T-helper 1 cell (primary cell): ENCODE data around the gene SWT1.
"Not testable (repeated sequence)": the region's sequence is repeated elsewhere in the genome, so short reads cannot be mapped to it uniquely, and the experiment has no call there.

Experiments used
- DNase-seq, 5 donors: peaks; one replicate each; pipeline ENCODE4 v3.0.0-alpha.2; 2012 to 2020

The SWT1 gene

DNA sequence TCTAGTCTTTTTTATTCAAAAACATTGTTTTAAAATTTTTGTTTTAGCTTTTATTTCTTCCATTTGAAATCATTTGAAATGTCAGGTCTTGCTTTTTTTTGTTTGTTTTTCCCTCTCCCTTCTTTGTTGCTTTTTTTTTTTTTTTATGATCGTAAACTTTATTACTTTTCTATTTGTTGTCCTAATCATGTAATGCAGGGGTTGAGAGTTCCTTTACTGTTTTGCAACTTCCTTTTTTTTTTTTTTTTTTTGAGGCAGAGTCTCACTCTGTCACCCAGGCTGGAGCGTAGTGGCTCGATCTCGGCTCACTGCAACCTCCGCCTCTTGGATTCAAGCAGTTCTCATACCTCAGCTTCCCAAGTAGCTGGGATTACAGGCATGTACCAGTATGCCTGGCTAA, 135.3 kb downstream of the SWT1 start:
- no peak for DNase-seq

DNA sequence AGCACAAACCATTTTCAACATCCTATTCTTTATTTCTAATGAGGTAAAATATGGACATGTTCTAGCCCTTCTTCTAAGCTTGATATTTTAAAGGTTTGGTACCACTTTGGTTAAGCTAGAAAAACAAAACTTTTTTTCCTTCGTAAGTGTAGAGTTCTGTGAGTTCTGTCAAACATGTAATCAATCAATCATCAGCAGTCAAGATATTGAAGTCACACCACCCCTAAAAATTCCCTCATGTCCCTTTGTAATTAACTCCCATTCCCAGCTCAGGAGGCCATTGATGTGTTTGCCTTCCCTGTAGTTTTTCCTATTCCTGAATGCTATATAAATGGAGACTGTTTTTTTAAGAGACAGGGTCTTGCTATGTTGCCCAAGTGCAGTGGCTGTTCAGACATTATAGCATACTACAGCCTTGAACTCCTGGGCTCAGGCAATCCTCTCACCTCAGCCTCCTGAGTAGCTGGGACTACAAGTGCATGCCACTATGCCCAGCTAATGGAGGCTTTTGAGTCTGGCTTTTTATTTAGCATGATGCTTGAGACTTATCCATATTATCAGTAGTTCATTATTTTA, 137.1 kb downstream of the SWT1 start:
- no peak for DNase-seq

DNA sequence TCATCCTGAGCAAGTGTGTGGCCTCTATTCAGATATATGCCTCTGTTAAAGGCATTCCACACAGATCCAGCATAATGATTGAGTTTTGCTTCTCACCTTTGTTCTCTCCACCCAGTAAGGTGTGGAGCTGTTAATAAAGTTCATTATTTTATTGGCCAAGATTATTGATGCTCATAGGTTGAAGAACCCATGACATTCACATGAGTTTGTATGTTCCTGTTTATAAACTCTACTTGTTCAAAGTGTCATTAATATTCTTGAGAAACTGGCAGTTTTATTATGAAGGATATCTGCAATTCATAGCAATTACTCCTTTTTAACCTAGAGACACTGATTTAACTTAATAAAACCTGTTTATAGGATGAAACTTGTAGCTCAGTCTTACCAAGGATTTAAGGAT, 138.1 kb downstream of the SWT1 start:
- no peak for DNase-seq

DNA sequence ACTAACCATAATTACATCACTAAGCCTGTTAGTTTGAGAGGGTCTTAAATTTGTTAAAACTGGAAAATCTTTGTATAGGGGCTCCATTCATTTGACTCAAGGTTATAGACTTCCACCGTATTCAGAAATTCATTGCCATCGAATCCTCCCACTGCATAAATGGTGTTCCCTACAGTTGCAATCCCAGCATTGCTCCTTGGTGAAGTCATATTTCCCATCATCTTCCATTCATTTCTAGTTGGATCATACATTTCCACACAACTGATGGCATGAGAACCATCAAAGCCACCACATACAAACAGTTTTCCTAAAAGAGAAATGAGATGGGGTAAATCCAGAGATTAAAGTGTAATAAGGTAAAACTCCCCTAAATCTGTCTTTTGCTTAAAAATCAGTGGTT, 141.0 kb downstream of the SWT1 start:
- DNase-seq = no peak

DNA sequence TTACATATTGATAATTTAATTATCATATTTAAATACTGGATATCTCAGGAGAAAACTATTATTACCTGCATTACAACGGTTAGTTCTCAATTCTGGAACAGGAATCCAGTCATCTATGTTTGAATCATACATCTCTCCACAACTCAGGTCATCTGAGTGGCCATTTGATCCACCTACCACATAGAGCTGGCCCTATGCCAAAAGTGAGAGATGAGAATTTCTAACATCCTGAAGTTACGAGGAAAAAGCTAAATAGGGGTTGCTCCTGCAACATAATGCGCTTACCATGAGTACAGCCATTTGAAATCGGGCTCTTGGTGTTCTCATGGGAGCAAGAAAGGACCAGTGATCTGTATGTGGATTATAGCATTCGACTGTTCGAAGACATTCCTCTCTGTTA, 143.2 kb downstream of the SWT1 start:
- DNase-seq = no peak

DNA sequence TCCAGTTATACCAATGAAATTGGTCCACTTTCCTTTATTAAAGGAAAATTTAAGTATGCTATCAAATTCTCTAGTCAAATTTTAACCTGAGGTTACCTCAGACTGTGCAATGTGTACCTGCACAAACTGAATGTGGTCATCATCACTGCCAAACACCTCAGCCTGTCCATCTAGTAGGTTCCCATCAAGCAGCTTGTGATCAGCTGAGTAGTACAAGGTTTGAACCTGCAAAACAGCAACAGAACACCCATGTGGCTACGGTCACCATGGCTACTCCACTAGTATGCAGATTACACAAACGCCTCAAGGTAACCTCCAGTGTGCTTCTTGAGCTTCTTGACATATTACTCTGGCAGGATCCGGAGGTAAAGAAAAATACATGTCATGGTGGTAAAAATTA, 148.5 kb downstream of the SWT1 start:
- no peak for DNase-seq

DNA sequence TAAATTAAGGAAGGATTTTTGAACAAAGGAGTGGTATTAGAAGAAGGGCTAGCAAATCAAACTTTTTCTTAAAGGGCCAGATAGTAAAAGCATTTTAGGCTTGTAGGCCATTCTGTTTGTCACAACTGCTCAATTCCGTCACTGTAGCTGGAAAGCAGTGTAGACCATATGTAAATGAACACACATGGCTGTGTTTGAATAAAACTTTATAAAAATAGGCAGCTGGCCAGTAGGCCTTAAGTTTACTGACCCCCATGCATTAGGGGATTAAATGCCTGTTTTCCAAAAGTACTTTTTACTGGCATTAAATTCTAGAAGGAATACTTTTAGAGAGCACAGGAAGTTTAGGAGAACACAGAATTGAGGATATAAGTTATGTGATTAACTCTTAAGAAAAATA, 151.2 kb downstream of the SWT1 start:
- no peak for DNase-seq

DNA sequence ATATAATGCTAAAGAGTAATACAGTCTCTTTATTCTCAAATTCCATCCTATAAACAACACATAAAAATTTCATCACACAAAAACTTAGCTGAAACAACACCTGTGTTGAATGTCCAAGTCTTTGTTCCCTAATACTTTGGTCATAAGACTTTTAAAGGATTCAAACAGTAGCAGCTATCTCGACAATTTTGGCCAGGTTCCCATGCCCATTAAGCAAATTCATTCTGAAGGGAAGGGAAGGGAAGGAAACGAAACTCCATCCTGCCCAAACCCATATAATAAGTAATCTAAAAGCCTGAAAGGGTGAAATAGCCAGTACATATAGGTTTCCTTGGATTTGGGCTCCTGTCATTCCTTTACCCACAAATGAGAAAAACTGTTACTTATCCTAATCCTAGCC, 152.6 kb downstream of the SWT1 start:
- no peak for DNase-seq

DNA sequence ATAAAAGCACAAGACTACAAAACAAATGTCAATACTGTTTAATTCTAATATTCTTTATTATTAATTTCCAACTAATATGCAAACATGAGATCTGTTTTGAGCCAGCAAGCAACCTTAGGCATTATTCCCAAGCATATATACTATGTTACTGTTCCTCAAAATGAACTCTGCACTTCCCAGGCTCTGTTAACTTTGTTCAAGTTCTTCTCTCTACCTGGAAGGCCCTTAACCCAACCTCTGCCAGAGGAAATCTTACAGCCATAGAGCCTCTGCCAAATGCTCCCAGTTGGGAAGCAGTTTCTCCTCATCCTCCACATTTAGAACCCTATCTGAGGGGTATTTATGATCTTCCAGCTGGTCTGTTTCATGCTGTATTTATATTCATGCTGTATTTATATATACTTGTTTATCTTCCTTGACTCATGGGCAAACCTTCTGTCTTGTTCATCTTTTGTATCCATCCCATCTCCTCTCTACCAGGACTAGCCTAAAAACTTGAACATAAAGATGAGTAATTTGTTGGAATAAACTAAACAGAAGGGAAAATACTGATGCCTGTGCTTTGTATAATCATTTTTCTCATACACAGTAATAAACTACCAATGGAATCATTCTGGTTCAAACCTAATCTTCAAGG, 154.7 kb downstream of the SWT1 start:
- DNase-seq = no peak

DNA sequence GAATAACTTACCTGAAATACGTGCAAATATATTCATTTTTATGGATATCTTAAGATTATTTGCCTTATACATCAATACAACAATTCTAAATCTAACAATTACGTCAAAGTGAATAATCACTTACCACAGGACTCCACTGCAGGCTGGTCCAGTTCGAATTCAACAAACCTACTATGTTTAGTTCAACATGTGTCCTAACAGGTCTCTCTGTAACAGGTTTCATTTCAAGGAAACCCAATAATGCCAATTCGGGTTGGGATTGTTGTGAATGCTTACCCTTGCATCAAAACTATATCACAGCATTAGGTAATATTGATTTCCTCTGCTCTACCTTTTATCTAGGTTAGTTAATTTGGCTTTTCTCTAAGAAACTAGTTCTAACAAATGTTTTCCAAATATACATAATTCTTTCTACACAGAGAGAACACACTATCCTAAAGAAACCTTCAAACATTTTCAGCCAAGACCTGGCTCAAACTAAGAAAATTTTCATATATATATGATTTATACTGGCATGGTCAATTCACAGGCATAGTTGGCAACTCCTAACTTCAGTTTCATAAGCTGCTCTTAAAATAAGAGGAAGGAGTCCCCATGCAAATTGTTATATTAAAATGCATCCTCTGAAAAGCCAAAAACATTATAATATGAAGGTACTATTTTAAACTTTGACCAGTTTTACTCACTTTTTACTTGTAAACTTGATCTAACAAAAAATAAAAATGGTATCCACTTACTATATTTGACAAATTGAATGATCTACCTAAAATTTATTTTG, 155.6 kb downstream of the SWT1 start:
- no peak for DNase-seq

DNA sequence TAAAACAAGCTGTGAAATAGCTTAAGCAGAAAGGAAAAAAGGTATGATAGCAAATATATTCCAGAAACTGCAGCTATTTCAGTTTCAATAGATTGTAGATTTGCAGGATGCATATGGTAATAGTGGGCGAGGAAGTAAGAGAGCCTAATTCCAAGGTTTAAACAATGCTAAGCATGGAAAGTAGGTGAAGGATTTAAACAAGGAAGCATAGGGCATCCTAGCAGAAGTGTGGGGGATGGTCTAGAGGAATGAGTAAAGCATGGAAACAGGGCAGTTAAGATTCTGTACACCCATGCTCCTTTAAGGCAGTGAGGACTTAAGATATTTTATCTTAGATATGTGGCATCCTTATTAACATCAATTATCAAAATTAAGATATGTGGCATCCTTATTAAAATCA, 157.4 kb downstream of the SWT1 start:
- DNase-seq = no peak

DNA sequence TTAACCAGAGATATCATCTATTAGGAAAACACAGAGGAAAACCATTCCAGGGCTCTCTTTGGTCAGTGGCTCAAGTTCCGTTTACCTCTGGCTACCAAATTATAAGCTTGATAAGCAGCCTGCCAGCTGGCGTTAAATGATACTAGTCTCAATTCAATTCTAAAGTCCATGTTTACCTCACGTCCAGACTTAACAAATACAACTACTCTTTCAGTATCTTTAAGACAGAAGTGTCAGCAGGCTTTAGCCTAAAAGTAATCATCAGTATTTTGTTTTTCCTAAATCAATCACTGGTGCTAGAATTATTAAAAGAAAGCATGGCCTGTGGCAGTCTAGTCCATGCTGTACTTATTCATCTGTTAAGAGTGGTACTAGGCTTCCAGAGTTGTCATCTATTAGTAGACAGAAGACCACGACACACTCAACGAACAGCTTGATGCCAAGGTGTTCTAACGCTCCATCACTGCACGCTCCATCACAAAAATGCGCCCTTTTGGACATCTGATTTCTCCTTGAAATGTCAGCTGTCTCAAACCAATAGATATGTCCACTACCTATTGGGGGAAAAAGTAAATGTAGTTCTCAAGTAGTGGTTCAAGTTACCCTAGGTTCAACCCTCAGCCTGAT, 158.6 kb downstream of the SWT1 start:
- no peak for DNase-seq

DNA sequence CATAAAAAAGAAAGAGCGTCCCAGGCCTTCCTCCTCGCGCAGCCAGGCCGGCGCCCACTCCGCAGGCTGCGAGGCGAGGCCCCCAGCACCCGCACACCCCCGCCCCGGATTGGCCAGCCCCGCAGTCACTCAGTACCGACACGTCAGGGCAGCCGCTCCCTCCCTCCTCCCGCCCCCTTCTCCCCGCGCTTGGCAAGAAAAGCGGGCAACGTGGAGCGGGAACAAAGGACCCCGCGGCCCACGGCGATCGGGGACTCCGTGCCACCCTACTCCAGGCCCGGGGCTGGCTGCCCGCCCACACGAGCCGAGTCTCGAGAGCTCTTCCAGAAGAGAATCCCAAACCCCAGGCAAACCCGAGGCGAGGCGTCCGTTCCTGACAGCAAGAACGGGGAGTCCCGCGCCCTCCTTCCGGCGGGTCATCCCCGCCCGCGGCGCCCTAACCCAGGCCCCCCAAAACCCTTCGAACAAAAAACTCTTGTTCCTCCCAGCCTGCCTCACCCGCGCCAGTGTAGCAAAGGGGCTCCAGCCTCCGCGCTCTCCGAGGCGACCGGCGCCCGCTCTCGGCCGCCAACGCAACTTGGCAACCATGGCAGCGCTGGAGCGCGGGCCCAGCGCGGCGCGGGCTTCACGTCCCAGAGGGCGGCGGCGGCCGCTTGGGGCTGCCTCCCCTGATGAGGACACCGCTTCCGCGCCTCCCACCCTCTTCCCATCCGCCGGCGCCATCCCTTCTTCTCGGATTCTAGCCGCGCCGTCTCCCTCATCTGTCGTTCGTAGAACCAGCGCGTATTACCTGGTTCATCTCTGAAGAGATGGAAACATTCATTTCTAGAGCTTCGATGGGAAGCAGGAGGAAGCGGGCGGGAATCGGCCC, 159.4 kb downstream of the SWT1 start:
- peak; percentile 82 to 87 (median 85) for DNase-seq

DNA sequence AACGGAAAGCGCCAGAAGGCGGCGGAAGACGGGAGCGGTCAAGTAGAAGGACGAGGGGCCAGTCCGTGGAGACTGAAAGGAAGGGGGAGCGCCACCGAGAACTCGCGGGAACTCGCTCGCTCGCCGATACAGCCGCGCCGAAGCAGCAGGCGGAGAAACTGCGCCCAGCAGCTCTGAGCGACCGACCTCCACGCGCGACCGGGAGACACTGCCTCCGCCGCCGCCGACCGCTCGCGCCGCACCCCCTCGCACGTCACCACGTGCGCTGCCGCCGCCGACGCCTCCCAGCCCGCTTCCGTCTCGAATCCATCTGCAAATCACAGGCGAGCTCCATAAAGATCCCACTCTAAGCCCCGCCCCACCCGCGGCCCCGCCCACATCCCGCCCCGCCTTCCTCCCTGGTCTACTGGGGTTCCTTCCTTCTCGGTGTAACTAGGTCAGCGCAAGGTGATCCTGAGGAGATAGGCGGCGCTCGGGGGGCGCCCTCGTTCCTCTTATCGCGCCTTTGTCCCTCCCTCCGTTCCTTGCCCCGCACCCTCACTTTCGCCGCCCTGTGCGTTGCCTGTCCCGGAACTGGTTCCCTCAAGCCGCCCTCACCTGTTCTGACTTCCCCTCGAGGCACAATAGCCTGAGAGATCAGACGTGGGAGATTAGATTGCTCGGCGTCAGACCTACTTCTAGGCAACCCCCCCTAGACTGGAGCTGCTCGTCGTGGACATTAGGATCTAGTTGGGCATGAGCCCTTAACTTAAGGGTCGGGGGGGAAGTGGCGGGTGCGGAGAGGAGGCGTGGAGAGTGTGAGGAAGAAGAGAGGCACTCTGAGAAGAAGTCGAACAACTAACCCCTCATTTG, 160.3 kb downstream of the SWT1 start, which contains the start of gene IVNS1ABP:
IVNS1ABP (minus strand) TSS at position 210 of the 852 bp plus-strand sequence. CDS start 7,750 bp downstream, outside the sequence.
- peak; percentile 88 to 97 (median 94) for DNase-seq

DNA sequence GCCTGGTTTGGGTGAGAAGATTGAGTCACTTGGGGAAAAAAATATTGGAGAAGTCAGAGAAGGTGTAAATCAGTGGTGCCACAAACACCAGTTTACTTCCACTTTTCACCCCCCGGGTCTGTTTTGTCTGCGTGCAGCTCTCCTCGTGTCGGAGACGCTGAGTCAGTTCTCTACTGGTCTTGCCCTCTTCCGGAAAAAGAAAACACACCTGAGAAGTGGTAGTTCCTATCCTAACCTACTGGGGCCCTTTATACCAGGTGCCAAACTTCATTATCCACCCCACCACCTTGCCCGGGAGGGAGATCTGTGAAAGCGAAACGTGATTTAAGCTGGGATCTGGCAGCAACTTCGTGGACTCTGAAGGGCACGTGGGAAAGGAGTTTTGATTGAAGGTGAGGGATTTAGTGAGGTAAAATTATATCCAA, 160.9 kb downstream of the SWT1 start:
- DNase-seq = peak; percentile 32 to 88 (median 64)

DNA sequence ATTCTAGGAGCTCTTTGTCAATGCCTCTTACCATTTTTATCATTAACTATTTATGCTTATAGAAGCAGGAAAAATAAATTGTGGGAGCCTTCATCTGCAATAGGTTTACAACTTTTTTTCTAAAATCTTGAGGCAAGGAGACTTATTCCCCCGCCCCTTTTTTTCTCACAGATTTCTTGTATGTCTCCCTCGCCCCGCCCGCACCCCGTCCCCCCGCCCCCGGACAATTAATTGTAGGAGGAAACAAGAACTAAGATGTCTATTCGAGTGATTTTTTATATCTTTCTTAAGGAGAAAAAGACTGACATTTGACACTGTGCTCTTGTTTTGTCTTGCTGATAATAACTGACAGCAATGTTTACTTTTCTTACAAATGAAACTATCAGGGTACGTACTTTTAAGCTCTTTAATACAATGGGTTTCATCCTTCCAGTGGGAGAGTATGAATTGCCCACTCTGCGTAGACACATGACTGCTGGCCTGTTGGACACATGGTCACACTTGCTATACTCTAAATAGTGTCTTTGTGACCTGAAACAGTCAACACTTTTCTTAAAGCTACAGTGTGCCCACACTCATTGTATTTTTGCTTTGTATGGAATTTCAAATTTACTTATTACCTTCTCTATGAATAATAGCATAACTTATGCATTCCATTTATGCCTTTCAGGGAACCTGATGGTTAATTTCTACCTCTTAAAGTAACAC, 161.6 kb downstream of the SWT1 start:
- DNase-seq = no peak

DNA sequence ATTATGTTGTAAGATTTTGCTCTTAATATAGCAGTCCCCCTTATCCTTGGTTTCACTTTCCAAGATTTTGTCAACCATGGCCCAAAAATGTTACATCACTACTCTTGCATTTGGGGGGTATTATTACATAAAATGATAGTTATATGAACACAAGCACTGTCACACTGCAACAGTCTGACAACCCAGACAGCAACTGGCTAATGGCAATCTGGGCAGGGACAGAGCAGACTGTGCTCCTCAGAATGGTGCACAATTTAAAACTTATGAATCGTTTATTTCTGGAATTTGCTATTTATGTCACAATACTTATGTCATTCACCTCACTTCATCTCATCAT, 162.1 kb downstream of the SWT1 start:
- DNase-seq = no peak

DNA sequence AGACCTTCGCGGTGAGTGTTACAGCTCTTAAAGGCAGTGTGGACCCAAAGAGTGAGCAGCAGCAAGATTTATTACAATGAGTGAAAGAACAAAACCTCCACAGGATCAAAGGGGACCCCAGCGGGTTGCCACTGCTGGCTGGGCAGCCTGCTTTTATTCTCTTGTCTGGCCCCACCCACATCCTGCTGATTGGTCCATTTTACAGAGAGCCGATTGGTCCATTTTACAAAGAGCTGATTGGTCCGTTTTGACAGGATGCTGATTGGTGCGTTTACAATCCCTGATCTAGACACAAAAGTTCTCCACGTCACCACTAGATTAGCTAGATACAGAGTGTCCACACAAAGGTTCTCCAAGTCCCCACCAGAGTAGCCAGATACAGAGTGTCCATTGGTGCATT, 164.1 kb downstream of the SWT1 start:
- not testable (repeated sequence) for DNase-seq

DNA sequence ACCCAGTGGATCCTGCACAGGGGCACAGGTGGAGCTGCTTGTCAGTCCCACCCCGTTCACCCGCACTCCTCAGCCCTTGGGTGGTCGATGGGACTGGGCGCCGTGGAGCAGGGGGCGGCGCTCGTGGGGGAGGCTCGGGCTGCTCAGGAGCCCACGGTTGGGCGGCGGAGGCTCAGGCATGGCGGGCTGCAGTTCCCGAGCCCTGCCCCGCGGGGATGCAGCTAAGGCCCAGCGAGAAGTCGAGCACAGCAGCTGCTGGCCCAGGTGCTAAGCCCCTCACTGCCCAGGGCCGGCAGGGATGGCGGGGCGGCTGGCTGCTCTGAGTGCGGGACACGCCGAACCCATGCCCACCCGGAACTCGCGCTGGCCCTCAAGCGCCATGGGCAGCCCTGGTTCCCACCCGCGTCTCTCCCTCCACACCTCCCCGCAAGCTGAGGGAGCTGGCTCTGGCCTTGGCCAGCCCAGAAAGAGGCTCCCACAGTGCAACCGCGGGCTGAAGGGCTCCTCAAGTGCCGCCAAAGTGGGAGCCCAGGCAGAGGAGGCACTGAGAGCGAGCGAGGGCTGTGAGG, 164.8 kb downstream of the SWT1 start:
- not testable (repeated sequence) for DNase-seq

DNA sequence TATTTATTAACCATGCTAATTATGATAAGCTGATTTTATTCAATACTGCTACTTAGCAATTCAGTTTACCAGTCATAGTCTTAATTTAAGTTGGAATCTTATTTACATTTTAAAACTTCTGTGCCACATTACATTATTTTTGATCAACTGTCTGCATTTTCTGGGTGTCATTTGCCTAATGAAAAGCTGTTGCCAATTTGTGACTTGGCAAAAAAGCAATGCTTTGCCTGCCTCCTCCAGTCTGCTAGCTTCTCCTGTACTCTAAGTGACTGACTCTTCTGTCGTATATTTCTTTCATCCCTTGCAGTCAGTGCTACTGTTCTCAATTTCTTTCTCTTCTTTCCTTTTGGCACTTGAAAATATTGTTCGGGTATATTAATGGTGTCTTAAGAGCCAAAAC, 165.7 kb downstream of the SWT1 start:
- no peak for DNase-seq

DNA sequence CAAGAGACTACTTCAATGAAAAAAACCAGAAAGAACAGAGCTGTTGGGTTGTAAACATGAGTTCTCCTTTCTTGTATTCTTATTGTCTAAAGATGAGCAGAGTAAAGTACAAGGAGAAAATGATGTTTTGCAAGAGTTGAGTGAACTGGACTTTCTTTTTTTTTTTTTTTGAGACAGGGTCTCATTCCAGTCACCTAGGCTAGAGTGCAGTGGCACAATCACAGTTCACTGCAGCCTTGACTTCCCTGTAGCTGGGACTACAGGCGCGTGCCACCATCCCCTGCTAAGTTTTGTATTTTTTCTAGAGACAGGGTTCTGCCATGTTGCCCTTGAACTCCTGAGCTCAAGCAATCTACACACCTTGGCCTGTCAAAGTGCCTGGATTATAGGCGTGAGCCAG, 167.2 kb downstream of the SWT1 start:
- no peak for DNase-seq
